Uterus (tissue), 4 donors: ENCODE results near the gene LYPD3. TPM values are rescaled to one million over a fixed set of nuclear protein-coding genes. Genes with fewer than 3 reads are reported as not detected.

Experiments
- DNase-seq, 2 donors: peaks; one replicate each; pipeline ENCODE4 v3.0.0-alpha.2; 2019 to 2020
- H3K27ac ChIP-seq, 2 donors: fragments of 200-600 bp; sonication (generic); 1 replicate in 1 of 2; 2 replicates in 1 of 2; pipeline ENCODE4 v1.5.1; 2016 to 2018
- H3K27me3 ChIP-seq, 2 donors: fragments of 200-600 bp; sonication (generic); one replicate each; pipeline ENCODE4 v1.5.1; 2018 to 2019; ENCODE audit warnings: control low read depth in 1 of 2
- H3K36me3 ChIP-seq, 2 donors: fragments of 200-600 bp; sonication (generic); one replicate each; pipeline ENCODE4 v1.5.1; 2019; ENCODE audit warnings: control low read depth in 1 of 2
- H3K4me1 ChIP-seq, 2 donors: fragments of 200-600 bp; sonication (generic); one replicate each; pipeline ENCODE4 v1.5.1; 2018 to 2019; ENCODE audit warnings: control low read depth in 1 of 2
- H3K4me3 ChIP-seq, 2 donors: fragments of 200-600 bp; sonication (generic); 1 replicate in 1 of 2; 2 replicates in 1 of 2; pipeline ENCODE4 v1.5.1; 2018 to 2019; ENCODE audit warnings: mild to moderate bottlenecking in 1 of 2
- H3K9me3 ChIP-seq, 2 donors: fragments of 200-600 bp; sonication (generic); one replicate each; pipeline ENCODE4 v1.5.1; 2019; ENCODE audit warnings: control low read depth in 1 of 2
- CTCF ChIP-seq, 4 experiments: fragments of 200-600 bp in 2 of 4; fragments of 450-650 bp in 2 of 4; sonication (generic) in 2 of 4; IDR thresholded peaks; one replicate each; pipeline ENCODE4 v1.5.1; 2016 to 2019; ENCODE audit warnings: antibody characterized with exemption in 4 of 4, mild to moderate bottlenecking in 2 of 4, moderate library complexity in 1 of 4
- POLR2A ChIP-seq, 2 donors: fragments of 450-650 bp; IDR thresholded peaks; one replicate each; pipeline ENCODE4 v1.6.1; 2016; ENCODE audit warnings: antibody characterized with exemption in 2 of 2, mild to moderate bottlenecking in 1 of 2, moderate library complexity in 1 of 2
- intact Hi-C: fragments of 100-400 bp; cut with DNase I; formaldehyde crosslinking; loops from one replicate; pipeline ENCODE4 v1.15.1; 2023; ENCODE audit warnings: low total_unique reads
- total RNA-seq, 4 donors: library from RNA; depleted of rRNA in 3 of 4; stranded (reverse); fragments of >200 nt in 3 of 4; gene quantifications; one replicate each; pipeline versions ENCODE4 v1.1.0 to v1.2.4, GENCODE V29; 2014 to 2023
- donor health status: DM: yes; HTN: yes; CAD: no.

LYPD3 gene
- total RNA-seq, 4 donors from 2014 or later: 0.28 to 2.4 TPM; not detected in 2

GRCh38 chr19:43495082-43495481, 29.7 kb upstream of the LYPD3 start:
- Histone ChIP-seq H3K9me3 (no peaks in the 10 kb centered on the region), H3K27me3 (no peaks in the 10 kb centered on the region), H3K4me1 (no peaks in the 10 kb centered on the region), H3K27ac (no peak overlapping the region), H3K36me3 (no peaks in the 10 kb centered on the region), H3K4me3 (no peak overlapping the region)
- DNase-seq: no peak
- TF ChIP-seq POLR2A (IDR thresholded peaks at IDR 0.05): no peak
- no peak for TF ChIP-seq CTCF (IDR thresholded peaks at IDR 0.05)
- intact Hi-C loops: no loop called here

GRCh38 chr19:43490759-43491158, 25.4 kb upstream of the LYPD3 start:
- intact Hi-C loops: no loop called here
- DNase-seq: no peak
- H3K9me3 ChIP-seq: no peaks in the 10 kb centered on the region
- no peak for TF ChIP-seq CTCF (IDR thresholded peaks at IDR 0.05)
- TF ChIP-seq POLR2A (IDR thresholded peaks at IDR 0.05): no peak
- no peaks in the 10 kb centered on the region for H3K4me1 ChIP-seq
- no peak overlapping the region for H3K27ac ChIP-seq
- H3K4me3 ChIP-seq: no peak overlapping the region
- no peaks in the 10 kb centered on the region for H3K36me3 ChIP-seq
- H3K27me3 ChIP-seq: no peaks in the 10 kb centered on the region

DNA sequence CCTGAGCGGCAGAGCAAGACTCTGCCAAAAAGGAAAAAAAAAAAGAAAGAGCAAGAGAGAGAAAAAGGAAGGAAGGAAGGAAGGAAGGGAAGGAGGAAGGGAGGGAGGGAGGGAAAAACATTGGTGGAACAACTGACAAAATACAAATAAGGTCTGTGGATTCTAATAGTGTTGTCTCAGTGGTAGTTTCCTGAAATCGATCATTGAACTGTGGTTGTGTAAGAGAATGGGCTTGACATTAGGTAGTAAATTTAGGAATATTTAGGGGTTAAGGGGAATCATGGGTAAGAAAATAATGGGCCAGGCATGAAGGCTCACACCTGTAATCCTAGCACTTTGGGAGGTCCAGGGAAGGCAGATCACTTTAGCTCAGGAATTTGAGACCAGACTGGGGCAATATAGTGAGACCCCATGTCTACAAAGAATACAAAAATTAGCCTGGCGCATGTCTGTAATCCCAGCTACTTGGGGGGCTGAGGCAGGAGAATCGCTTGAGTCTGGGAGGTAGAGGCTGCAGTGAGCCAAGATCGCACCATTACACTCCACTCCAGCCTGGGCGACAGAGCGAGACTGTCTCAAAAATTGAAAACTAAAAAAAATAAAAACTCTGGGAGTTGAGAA, 24.7 kb upstream of the LYPD3 start:
- H3K36me3 ChIP-seq: no peaks in the 10 kb centered on the region
- no peaks in the 10 kb centered on the region for H3K9me3 ChIP-seq
- intact Hi-C loops: no loop called here
- H3K4me3 ChIP-seq: no peak overlapping the region
- no peak overlapping the region for H3K27ac ChIP-seq
- no peaks in the 10 kb centered on the region for H3K4me1 ChIP-seq
- no peak for DNase-seq
- TF ChIP-seq POLR2A (IDR thresholded peaks at IDR 0.05): no peak
- no peak for TF ChIP-seq CTCF (IDR thresholded peaks at IDR 0.05)
- no peaks in the 10 kb centered on the region for H3K27me3 ChIP-seq

GRCh38 chr19:43489310-43489709, 23.9 kb upstream of the LYPD3 start:
- Histone ChIP-seq H3K4me1 (no peaks in the 10 kb centered on the region), H3K36me3 (no peaks in the 10 kb centered on the region), H3K4me3 (no peak overlapping the region), H3K27ac (no peak overlapping the region), H3K27me3 (no peaks in the 10 kb centered on the region), H3K9me3 (no peaks in the 10 kb centered on the region)
- intact Hi-C loops: no loop called here
- no peak for DNase-seq
- TF ChIP-seq CTCF (IDR thresholded peaks at IDR 0.05) (no peak), POLR2A (IDR thresholded peaks at IDR 0.05) (no peak)

DNA sequence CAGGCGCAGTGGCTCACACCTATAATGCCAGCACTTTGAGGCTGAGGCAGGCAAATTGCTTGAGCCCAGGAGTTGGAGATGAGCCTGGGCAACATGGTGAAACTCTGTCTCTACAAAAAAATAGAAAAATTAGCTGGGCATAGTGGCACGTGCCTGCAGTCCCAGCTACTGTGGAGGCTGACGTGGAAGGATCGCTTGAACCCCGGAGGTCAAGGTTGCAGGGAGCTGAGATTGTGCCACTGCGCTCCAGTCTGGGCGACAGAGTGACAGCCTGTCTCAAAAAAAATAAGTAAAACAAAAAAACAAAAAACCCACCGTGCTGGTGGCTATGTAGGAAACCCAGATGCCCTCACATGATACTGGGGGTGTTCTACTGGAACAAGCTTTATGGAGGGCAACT, 22.8 kb upstream of the LYPD3 start:
- intact Hi-C loops: no loop called here
- TF ChIP-seq POLR2A (IDR thresholded peaks at IDR 0.05): no peak
- no peak for TF ChIP-seq CTCF (IDR thresholded peaks at IDR 0.05)
- Histone ChIP-seq H3K9me3 (no peaks in the 10 kb centered on the region), H3K27ac (no peak overlapping the region), H3K4me1 (no peaks in the 10 kb centered on the region), H3K4me3 (no peak overlapping the region), H3K27me3 (no peaks in the 10 kb centered on the region), H3K36me3 (no peaks in the 10 kb centered on the region)
- DNase-seq: no peak
